ENCODE results near the gene COPS7B. TPM values are rescaled to one million over a fixed set of nuclear protein-coding genes. Genes with fewer than 3 reads are reported as not detected.
A peak's percentile ranks its signal among the peaks of the same experiment; 100 is the strongest.

COPS7B gene
- total and polyA plus RNA-seq, 12 donors: 20.8 to 48.6 (median 36.1) TPM

DNA sequence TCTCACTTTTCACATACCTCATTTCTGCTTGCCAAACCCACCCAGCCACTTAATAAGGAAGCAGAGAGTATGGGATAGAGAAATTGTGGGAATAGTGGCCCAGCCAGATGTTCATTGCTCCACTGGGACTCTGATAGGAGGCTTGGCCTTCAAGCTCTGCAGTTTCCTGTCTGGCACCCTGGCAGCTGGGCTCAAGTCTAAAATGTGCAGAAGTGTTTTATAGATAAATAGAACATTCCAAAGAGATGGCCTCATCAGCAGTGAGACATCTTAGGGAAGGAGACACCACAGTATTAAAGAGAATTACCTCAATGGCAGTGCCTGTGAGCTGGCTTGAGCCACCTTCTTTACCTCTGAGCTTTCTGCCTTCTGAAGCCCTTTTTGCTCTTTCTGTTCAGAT is 24.7 kb downstream of the COPS7B start:
- Histone ChIP-seq H3K4me1 (replicated peaks in 1 of 2) (peaks cover 0 to 7% of the 10 kb centered on the region in 2 donors), H3K27me3 (no peaks in the 10 kb centered on the region), H3K9me3 (replicated peaks in 1 of 3) (no peaks in the 10 kb centered on the region), H3K27ac (no peak overlapping the region), H3K36me3 (replicated peaks in 1 of 2) (peaks cover 0 to 51% of the 10 kb centered on the region in 2 donors), H3K4me3 (no peak overlapping the region)
- no peak for TF ChIP-seq CTCF (IDR thresholded peaks at IDR 0.05)
- no peak for TF ChIP-seq POLR2A (IDR thresholded peaks at IDR 0.05)
- peak in 2 of 7 donors; percentile 28 to 37 for DNase-seq
- intact Hi-C loops (cut with DNase I): loop anchor here in 1 of 2 donors (10.0 kb wide), 1 partner anchor 84 kb away; no protein-coding TSS in a partner anchor

- intact Hi-C loops (cut with DNase I): loop anchor here in 1 of 2 donors (10.0 kb wide), 1 partner anchor 78 kb away; no protein-coding TSS in a partner anchor
- H3K4me3 ChIP-seq: no peak overlapping the region
- H3K27ac ChIP-seq: no peak overlapping the region
- H3K36me3 ChIP-seq (replicated peaks in 1 of 2): peaks cover 0 to 6% of the 10 kb centered on the region in 2 donors
- WGBS, 4 donors: 83 to 97% (median 97%) methylated on average over 8 of the region's 8 CpGs
- DNase-seq: no peak
- H3K27me3 ChIP-seq: no peaks in the 10 kb centered on the region
- no peaks in the 10 kb centered on the region for H3K9me3 ChIP-seq (replicated peaks in 1 of 3)
- no peaks in the 10 kb centered on the region for H3K4me1 ChIP-seq (replicated peaks in 1 of 2)
- TF ChIP-seq POLR2A (IDR thresholded peaks at IDR 0.05): no peak
- TF ChIP-seq CTCF (IDR thresholded peaks at IDR 0.05): no peak
Measured at GRCh38 chr2:231816327-231817026, 30.2 kb downstream of the COPS7B start.

GRCh38 chr2:231819447-231820042 is 33.3 kb downstream of the COPS7B start:
- Histone ChIP-seq H3K9me3 (replicated peaks in 1 of 3) (no peaks in the 10 kb centered on the region), H3K27me3 (no peaks in the 10 kb centered on the region), H3K4me3 (no peak overlapping the region), H3K36me3 (replicated peaks in 1 of 2) (no peaks in the 10 kb centered on the region), H3K27ac (no peak overlapping the region), H3K4me1 (replicated peaks in 1 of 2) (no peaks in the 10 kb centered on the region)
- DNase-seq: no peak
- intact Hi-C loops (cut with DNase I): loop anchor here in 1 of 2 donors (10.0 kb wide), 1 partner anchor 75 kb away; no protein-coding TSS in a partner anchor
- no peak for TF ChIP-seq POLR2A (IDR thresholded peaks at IDR 0.05)
- no peak for TF ChIP-seq CTCF (IDR thresholded peaks at IDR 0.05)
- WGBS, 4 donors: 56 to 85% (median 68%) methylated on average over 2 of the region's 2 CpGs

DNA sequence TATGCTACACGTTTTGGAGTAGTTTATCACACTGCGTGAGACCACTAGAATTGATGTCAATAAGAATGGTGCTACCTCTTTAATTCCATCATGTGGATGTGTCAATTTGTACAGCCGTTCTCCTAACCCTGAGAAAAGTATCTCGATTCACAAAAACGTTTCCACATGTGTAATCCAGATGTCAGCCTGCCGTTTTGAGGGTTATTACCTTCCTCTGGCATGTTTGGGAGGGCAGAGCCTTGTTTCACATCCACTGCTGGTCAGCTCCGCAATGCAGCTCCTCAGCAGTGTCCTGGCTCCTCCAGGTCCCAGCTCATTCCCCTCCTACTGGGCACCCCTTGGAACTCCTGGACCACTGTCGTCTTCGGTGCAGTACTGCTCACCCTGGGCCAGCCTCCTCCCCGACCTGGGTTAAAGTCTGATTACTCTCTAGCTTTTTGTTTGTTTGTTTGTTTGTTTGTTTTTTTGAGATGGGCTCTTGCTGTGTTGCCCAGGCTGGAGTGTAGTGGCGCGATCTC is 34.6 kb downstream of the COPS7B start:
- no peaks in the 10 kb centered on the region for H3K36me3 ChIP-seq (replicated peaks in 1 of 2)
- H3K27ac ChIP-seq: no peak overlapping the region
- no peaks in the 10 kb centered on the region for H3K27me3 ChIP-seq
- H3K4me1 ChIP-seq (replicated peaks in 1 of 2): no peaks in the 10 kb centered on the region
- H3K9me3 ChIP-seq (replicated peaks in 1 of 3): no peaks in the 10 kb centered on the region
- DNase-seq: no peak
- TF ChIP-seq POLR2A (IDR thresholded peaks at IDR 0.05) (no peak), CTCF (IDR thresholded peaks at IDR 0.05) (no peak)
- intact Hi-C loops (cut with DNase I): no loop called here
- 69 to 75% (median 71%) methylated on average over 12 of the region's 12 CpGs for WGBS, 4 donors
- H3K4me3 ChIP-seq: no peak overlapping the region
